GM21360 (cell line): ENCODE measurements around the gene SCAF4.
A peak's percentile ranks its signal among the peaks of the same experiment; 100 is the strongest.
"Not testable (repeated sequence)": the region's sequence is repeated elsewhere in the genome, so short reads cannot be mapped to it uniquely, and the experiment has no call there.

ENCODE experiments used
- ATAC-seq: cut with Tn5 transposase; IDR thresholded peaks from one replicate; pipeline ENCODE4 v1.9.1; 2021; ENCODE audit warnings: mild to moderate bottlenecking, moderate library complexity; ENCODE audit not compliant: unreplicated experiment

SCAF4 gene

GRCh38 chr21:31675960-31676359 is 56.0 kb downstream of the SCAF4 start:
- no peak for ATAC-seq

- no peak for ATAC-seq
Measured at GRCh38 chr21:31675318-31675717, 56.6 kb downstream of the SCAF4 start.

GRCh38 chr21:31673321-31673912 is 58.5 kb downstream of the SCAF4 start:
- no peak for ATAC-seq

- no peak for ATAC-seq
Measured at GRCh38 chr21:31671931-31672330, 60.0 kb downstream of the SCAF4 start.

- no peak for ATAC-seq
Measured at GRCh38 chr21:31671146-31671716, 60.7 kb downstream of the SCAF4 start.

GRCh38 chr21:31670070-31670469 is 61.8 kb downstream of the SCAF4 start:
- no peak for ATAC-seq

- ATAC-seq, result no peak
Measured at GRCh38 chr21:31668651-31669491, 63.0 kb downstream of the SCAF4 start.

- no peak for ATAC-seq
Measured at GRCh38 chr21:31667639-31668038, 64.3 kb downstream of the SCAF4 start.

- ATAC-seq, result no peak
Measured at GRCh38 chr21:31667132-31667531, 64.8 kb downstream of the SCAF4 start.

GRCh38 chr21:31666445-31667010 is 65.4 kb downstream of the SCAF4 start:
- ATAC-seq, result no peak

- ATAC-seq, result not testable (repeated sequence)
Measured at GRCh38 chr21:31665869-31666268, 66.0 kb downstream of the SCAF4 start.

- ATAC-seq, result no peak
Measured at GRCh38 chr21:31665397-31665796, 66.5 kb downstream of the SCAF4 start.

GRCh38 chr21:31663584-31664249 is 68.2 kb downstream of the SCAF4 start:
- ATAC-seq, result no peak

GRCh38 chr21:31660591-31660990 is 71.3 kb downstream of the SCAF4 start:
- ATAC-seq, result no peak

- ATAC-seq, result peak; percentile 19
Measured at GRCh38 chr21:31660259-31660565, 71.7 kb downstream of the SCAF4 start.

- ATAC-seq, result peak; percentile 90
Measured at GRCh38 chr21:31659536-31660258, 72.2 kb downstream of the SCAF4 start, which contains the start of gene SOD1. Gene SOD1 (plus strand): TSS chr21:31659693. CDS start chr21:31659770, 77 bp downstream.

- peak; percentile 19 for ATAC-seq
Measured at GRCh38 chr21:31659286-31659535, 72.7 kb downstream of the SCAF4 start.

- no peak for ATAC-seq
Measured at GRCh38 chr21:31658053-31658452, 73.9 kb downstream of the SCAF4 start.

GRCh38 chr21:31656199-31657095 is 75.5 kb downstream of the SCAF4 start:
- ATAC-seq, result no peak
